Heart left ventricle (tissue), 13 donors: ENCODE data around the gene MAPK10.

Experiments
- CTCF ChIP-seq, 12 donors: fragments of 200-600 bp; sonication (generic) in 4 of 12; IDR thresholded peaks; one replicate each; pipeline versions ENCODE4 v1.5.0 to v1.8.0; 2018 to 2022; ENCODE audit warnings: antibody characterized with exemption in 12 of 12, mild to moderate bottlenecking in 5 of 12
- POLR2A ChIP-seq, 2 donors: fragments of 450-650 bp; IDR thresholded peaks; one replicate each; pipeline ENCODE4 v1.6.1; 2017; ENCODE audit warnings: antibody characterized with exemption in 2 of 2, mild to moderate bottlenecking in 2 of 2, moderate library complexity in 2 of 2
- donor health status: ischemic (EF 13 %, LVEDD 7.1; RV severe dilation, severe dysfunction).
- donor health status: DM: no; HTN: yes; CAD: no.
- donor health status: DM: no; HTN: no; CAD: no.
- donor health status: ischemic (EF 25% LVEDD 6.9; RV normal size, moderate dysfunction).
- donor health status: ischemic (EF 25% LVEDD 5.7; RV mildly dilated, moderate dysfunction).
- donor health status: ischemic (EF 35%, LVEDD 5.7; RV mildly dilated, moderate dysfunction).
- donor health status: nonischemic (EF 11% LVEDD 7.7; RV severe dilation, severe dysfunction).
- donor health status: DM: yes; HTN: yes; CAD: no.
- donor health status: PGD.
- donor health status: ischemic (EF 29% LVEDD 5.4; RV normal size, mild dysfunction).
- donor health status: nonischemic (EF 23%, LVEDD 6.1; RV moderate dilation, normal function).

- no peak for TF ChIP-seq POLR2A (IDR thresholded peaks at IDR 0.05)
- TF ChIP-seq CTCF (IDR thresholded peaks at IDR 0.05): no peak
Measured at GRCh38 chr4:86178211-86178610, 181.6 kb downstream of the MAPK10 start.
